Posterior cingulate gyrus (tissue), 11 donors: ENCODE results near the gene TMEM208.
A peak's percentile ranks its signal among the peaks of the same experiment; 100 is the strongest.

ENCODE experiments used
- DNase-seq, 10 donors: peaks; one replicate each; pipeline versions ENCODE4 v3.0.0 to v3.0.0-alpha.2; 2020 to 2021; ENCODE audit warnings: mixed read lengths in 3 of 10
- intact Hi-C: fragments of 100-400 bp; cut with DNase I; formaldehyde crosslinking; loops from one replicate; pipeline ENCODE4 v1.15.1; 2023

TMEM208 gene

DNA sequence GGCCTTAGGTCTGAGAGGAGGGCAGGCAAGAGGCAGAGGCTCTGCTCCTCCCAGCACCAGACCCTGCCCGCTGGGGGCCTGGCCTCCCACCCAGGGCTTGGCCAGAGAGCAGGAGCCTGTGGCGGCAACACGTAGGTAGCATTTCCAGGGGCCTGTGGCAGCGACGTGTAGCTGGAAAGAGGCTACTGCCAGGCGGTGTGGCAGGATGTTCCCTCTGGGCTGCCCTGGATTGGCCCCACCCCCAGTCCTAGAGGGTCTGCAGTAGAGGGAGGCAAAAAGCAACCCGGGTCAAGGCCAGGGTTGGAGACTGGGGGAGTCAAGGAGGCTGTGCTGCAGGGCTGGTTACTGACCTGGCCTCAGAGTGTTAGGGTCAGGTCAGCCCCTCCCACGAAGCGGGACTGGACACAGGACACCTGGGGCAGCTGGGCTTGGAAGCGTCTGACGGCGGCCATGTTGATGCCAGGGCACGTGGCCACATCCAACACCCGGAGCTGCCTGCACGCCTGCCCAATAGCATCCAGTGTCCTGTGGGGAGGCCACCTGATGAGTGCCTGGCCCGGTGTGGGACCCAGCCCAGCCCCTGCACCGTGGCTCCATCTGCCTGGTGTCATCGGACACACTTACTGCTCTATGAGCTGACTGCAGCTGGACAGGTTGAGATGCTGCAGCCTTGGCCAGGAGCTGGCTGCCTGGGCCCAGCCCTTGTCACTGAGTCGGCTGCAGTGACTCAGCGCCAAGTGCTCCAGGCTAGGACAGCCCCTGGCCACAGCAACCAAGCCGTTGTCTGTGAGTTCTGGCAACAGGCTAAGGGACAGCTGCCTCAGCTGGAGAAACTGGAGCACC is 19.5 kb upstream of the TMEM208 start:
- intact Hi-C loops, result no loop called here
- DNase-seq, result peak in 1 of 10 donors; percentile 59

DNA sequence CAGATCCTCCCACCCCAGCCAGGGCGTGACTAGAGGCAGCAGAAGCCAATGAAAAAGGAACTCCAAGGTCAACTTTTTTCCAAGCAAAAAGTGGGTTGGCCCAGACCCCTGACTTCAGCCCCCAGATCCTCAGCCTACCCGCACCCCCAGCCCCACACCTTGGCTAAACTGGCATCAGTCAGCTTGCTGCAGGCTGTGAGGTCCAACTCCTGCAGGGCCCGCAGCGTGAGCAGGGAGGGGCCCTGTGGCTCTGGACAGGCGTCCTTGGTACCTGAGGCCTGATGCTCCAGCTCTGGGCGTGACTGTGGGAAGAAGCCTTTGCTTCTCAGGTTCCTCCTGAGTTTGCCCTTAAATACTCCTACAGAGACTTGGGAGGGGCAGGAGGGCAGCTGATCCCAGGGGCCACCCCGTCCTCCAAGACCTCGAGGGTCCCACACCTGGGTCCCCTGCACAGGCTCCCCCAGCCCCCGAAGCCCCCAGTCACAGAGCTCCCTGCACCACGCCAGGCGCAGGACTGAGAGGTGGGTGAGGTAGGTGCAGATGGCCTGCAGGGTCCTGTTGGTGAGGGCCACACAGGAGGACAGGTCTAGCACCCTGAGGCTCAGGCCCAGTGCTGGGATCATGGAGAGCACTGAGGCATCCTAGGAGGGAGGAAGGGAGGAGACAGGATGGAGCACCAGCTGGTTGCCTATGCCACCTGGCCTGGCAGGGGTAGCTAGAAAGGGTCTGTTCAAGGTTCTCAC is 18.6 kb upstream of the TMEM208 start:
- intact Hi-C loops, result no loop called here
- no peak for DNase-seq

DNA sequence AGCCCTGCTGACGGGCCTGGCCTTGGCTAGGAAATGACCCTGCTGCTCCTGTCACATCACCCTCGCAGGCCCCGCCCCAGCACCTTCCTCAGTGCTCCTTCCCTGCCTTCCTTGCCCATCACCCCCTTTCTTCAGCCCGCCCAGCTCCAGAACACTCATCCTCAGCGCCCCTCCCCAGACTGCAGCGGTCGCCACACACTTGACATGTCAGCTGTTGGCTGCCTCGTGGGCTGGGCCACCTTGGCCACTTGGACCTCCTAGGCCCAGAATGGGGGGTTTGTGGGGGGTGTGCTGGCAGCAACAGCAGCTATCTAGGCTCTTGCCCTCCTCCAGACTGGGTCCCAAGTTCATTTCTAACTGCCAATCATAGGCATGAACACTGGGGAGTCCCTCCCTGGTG is 17.4 kb upstream of the TMEM208 start:
- DNase-seq, result no peak
- intact Hi-C loops, result no loop called here

DNA sequence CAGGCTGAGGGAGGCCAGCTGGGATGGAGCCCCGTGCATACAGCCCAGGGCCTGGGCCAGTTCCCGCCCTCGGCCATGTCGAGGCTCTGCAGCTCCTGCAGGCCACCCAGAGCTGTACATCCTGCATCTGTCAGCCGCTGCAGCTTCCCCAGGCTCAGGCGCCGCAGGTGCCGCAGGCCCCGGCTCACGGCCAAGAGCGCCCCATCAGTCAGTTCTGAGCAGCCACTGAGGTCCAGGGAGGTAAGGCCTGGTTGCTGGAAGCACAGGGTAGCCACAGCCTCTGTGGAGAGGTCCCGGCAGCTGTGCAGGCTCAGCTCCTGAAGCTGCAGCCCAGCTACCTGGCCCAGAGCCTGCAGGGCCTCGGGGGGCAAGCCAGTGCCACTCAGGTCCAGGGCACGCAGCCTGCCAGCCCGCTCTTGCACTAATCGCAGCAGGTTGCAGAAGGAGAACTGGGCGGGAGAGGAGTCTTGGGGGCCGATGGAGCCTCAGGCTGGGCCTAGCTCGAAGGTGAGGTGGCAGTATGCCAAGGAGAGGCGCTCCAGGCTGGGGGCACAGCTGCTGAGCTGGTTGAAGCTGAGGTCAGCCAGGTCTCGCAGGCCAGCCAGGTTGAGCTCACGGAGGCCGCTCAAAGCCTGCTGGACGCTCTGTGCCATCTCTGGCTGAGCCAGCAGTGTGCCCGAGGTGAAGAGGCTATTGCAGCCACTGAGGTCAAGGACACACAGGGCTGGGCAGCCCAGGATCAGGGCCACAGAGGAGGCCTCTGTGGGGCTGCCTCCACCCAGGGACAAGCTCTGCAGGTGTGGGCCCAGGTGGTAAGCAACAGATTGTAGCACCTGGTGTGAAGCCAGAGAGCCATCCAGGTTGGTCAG is 16.6 kb upstream of the TMEM208 start:
- intact Hi-C loops, result no loop called here

DNA sequence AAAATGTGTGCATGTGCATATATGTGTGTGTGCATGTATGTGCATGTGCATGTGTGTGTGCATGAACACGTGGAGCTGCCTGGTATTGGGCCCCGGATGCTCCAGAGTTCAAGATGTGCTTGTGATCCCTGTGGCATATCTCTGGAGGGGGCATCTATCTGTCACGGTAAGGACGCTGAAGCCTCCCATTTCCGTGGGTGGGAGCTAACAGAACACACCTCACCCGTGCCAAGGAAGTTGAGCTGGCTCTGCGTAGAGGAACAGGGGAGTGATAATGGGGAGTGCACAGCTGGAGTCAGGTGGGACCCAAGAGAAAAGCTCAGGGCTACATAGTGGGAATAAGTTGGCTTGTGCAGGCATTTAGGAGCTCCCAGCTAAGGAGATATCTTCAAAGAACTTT is 15.3 kb upstream of the TMEM208 start:
- intact Hi-C loops, result no loop called here
- no peak for DNase-seq

More for the DNA sequence above, 16.6 kb upstream of the TMEM208 start:
- no peak for DNase-seq

DNA sequence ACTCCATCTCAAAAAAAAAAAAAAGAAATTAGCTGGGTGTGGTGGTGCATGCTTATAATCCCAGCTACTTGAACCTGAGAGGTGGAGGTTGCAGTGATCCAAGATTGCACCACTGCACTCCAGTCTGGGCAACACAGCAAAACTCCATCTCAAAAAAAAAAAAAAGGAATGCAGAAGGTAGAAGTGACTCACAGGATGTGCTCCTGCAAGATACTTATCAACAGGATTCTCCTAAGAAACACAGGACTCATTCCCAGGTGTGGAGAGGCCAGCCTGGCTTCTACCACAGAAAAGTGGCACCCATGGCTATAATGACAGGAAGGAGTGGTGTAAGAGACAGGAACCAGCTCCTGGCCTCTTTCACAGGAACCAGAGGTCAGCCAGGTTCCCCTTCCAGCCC is 14.2 kb upstream of the TMEM208 start:
- intact Hi-C loops, result no loop called here
- no peak for DNase-seq

DNA sequence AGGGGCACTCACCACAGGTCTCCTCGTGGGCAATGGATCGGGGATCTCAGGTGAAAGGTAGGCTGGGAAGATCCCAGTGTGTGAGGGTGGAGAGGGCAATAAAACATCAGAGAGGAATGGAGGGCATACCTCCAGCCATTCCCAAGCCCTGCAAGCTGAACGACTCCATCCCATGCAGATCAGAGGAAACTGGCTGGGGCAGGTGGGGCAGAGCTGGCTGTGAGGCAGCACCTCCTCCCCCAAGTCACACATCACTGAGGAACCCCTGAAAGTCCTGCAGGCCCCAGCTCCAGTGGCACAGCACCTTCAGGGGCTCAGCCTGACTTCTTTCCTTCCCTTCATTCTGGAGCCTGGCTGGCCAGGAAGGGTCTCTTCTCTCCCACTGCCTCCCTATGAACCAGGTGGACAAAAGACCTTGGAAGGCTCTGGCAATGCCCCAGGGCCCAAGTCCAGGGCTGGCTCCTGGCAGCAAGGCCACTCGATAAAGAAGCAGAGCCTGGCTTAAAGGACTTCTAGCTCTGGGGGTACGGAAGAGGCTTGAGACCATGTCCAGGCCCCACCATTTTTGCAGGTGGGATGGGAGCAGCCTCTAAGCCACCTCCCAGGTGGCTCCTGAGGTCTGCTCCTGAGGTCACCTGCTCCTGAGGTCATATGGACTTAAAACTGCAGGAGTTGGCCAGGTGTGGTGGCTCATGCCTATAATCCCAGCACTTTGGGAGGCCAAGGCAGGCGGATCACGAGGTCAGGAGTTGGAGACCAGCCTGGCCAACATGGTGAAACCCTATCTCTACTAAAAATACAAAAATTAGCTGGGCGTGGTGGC is 13.5 kb upstream of the TMEM208 start:
- no peak for DNase-seq

DNA sequence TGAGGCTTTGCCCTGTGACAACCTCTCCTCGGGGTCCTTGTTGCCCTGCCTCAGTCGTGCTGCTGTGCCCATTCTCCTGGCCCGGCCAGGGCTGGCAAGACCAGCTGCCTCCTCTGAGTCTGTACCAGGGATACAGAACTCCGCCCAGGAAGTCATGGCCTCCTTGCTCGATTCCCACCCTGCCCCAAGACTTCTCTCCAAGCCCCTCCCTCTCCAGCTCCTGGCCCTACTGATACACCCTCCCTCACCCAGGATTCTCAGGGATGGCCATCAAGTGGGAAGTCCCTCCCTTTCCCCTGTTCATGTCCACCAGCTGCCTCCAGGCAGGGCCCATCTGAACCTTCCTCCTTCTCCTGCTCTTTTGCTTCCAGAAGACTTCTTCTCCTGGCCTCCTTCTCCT is 11.2 kb upstream of the TMEM208 start:
- no peak for DNase-seq
- intact Hi-C loops, result no loop called here

More for the DNA sequence above, 13.5 kb upstream of the TMEM208 start:
- intact Hi-C loops, result no loop called here

DNA sequence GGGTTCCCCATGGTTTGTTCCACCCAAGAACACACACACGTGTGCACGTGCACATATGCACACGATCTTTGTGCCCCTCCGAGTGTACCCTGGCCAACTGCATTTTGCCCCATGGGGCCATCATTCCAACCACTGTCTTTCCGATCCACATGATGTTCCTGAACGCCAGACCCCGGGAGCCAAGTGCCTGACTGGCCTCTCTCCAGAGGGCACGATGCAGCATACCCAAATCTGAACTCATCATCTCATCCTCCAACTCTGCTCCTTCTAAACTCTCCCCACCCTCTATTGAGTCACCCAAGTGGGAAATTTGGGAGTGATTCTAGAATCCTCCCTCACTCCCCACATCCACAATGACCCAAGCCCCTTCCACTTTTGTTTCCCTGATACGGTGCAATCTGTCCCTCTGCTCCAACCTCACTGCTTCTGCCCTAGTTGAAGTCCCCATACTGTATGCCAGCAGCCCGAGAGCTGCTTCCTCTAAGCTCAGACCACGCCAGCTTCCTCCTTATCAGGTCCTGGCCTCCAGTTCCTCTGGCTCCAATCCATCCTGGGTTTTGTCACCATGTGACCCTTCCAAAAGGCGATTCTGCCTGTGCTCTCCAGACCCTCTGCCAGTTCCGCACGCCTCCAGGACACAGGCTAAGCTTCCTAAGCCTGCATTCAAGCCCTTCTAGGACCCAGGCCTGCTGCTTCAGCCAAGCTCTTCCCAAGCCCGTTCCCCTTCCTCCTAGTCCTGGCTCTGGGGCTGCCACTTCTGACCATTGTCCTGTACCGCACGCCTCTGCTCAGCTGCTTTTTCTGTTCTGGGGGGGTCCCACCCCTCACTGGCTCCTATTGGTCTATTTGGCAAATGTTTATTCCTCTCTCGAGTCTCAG is 10.1 kb upstream of the TMEM208 start:
- no peak for DNase-seq
- intact Hi-C loops, result no loop called here

DNA sequence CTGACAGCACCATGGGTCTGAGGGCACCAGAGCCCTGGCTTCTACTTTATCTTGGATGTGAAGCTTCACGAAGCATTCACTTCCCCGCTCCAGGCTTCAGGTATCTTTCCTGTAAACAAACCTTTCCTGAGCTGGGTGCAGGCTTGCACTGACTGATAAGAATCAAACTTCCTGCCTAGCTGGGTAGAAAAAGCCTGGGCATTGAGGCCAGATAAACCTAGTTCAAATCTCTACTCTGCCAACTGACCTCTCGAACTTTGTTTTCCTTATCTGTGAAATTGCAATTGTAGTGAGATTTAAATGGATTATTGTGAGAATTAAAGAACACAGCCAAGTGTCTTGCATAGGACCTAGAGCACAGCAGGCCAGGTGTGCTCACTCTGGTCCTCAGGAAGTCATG is 2.9 kb upstream of the TMEM208 start:
- intact Hi-C loops, result no loop called here
- no peak for DNase-seq

DNA sequence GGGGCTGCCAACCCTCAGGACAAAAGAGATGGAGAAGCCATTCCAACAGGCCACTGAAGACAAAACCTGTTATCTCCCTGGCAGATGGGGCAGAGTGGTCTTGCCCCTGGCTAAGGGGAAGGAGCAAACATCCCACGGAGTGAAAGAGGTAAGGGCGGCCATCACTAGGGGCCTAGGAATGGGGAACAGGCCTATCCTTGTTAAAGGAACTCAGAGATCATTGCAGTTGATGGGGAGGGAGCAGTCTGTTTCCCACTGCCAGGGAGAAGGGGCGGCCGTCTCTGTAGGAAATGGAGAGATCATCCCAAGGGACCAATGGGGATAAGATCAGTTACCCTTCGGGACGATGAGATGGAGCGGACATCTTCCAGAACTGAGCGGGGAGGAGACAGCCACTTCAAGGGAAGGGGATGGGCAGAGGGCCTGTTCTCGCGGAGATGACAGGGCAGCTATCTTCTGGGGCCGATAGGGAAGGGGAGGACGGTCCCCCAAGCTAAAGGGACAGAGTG is 581 bp upstream of the TMEM208 start:
- peak in 1 of 10 donors; percentile 36 for DNase-seq
- intact Hi-C loops, result no loop called here

DNA sequence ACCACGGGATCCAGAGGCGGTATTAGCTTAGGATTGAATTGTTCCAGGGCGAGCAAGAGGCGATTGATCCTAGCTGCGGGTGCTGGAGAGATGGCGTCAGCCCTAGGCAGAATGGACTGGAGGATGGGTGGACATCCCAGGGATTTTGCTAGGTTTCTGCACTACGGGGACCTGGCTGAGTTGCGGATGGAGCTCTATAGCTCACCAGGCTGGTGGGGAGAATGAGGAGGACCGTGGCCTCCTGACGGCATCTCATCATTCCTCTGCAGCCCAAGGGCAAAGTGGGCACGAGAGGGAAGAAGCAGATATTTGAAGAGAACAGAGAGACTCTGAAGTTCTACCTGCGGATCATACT is 614 bp downstream of the TMEM208 start:
- DNase-seq, result no peak
- intact Hi-C loops, result loop anchor here (1.0 kb wide), 1 partner anchor 35 kb away; the partner anchor contains the start of gene E2F4

DNA sequence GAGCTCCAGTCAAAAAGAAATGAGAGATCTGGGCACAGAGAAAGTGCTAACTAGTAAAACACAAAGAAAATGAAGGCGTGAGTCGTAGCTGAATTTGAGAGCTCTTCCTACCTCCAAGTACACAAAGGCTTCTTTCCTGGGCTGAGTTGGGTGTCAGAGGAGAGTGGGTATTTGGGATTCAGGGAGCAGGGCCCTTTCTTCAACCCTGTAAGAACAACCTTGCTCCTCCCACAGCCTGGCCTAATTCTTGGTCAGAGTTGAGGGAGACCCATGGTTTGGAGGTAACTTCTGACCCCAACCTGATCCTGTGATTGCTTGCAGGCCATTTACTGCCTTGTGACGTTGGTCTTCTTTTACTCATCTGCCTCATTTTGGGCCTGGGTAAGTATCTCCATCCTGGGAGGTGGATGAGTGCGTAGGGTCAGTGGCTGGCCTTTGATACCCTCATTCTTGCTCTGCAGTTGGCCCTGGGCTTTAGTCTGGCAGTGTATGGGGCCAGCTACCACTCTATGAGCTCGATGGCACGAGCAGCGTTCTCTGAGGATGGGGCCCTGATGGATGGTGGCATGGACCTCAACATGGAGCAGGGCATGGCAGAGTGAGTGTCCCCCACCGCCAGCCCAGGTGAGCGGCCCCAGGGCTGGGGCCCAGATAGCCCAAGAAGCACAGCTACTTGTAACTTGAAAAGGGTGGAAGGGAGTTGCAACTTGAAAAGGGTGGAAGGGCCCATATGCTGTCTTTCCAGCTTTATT is 1.3 kb downstream of the TMEM208 start:
- no peak for DNase-seq
- intact Hi-C loops, result no loop called here

DNA sequence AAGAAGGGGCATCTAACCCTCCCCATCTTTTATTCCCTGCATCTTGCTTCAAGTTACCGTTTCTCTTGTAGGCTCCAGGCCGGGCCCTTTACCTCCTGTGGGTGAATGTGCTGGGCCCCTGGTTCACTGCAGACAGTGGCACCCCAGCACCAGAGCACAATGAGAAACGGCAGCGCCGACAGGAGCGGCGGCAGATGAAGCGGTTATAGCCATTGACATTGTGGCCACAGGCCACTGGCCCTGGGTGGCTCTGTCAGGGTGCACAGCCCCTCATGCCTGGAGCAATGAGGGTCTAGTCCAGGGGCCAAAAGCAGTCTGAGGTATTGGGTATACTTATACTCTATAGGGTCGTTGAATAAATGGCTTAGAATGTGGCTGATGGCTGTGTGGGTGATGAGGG is 2.0 kb downstream of the TMEM208 start:
- intact Hi-C loops, result no loop called here
- DNase-seq, result peak in 1 of 10 donors; percentile 49

DNA sequence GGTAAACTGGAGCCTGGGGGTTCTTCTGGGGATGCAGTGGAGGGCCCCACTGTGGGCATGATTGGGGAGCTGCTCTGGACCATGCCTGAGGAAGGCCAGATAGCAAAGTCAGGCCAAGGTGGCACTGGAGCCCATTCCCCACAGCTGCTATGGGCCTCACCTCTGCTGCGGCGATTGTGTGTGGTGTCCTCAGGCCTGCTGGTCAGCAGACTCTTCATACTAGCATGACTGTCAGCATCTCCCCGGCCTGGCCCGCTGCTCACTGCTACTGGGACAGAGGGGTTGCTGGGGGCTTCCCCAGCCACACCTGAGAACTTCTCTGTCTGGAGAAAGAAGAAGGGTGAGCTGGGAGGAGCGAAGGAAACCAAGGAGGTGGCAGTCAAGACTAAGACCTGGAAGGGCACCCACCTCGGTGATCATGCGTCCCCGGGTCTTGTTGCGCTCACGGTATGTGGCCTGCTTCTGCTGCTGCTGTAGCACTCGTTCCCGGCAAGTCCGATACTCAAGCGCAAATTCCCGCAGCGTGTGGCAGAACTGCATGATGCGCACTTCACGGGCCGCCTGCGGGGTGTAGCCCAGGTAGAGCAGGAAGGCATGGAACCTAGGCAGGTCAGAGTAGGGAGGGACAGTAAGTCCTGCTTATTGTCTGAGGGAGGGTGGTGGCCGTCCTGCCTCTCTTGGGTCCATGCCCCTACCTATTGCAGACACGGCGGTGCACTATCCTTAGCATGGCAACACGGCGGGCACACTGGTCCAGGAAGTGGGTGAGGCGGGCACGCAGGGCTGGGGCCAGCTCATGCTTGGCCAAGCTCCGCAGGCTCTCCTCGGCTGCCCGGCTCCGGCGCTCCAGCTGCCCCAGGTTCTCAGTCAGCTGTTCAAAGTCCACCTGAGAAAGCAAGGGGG is 3.2 kb downstream of the TMEM208 start:
- intact Hi-C loops, result no loop called here
- DNase-seq, result peak in 1 of 10 donors; percentile 84

DNA sequence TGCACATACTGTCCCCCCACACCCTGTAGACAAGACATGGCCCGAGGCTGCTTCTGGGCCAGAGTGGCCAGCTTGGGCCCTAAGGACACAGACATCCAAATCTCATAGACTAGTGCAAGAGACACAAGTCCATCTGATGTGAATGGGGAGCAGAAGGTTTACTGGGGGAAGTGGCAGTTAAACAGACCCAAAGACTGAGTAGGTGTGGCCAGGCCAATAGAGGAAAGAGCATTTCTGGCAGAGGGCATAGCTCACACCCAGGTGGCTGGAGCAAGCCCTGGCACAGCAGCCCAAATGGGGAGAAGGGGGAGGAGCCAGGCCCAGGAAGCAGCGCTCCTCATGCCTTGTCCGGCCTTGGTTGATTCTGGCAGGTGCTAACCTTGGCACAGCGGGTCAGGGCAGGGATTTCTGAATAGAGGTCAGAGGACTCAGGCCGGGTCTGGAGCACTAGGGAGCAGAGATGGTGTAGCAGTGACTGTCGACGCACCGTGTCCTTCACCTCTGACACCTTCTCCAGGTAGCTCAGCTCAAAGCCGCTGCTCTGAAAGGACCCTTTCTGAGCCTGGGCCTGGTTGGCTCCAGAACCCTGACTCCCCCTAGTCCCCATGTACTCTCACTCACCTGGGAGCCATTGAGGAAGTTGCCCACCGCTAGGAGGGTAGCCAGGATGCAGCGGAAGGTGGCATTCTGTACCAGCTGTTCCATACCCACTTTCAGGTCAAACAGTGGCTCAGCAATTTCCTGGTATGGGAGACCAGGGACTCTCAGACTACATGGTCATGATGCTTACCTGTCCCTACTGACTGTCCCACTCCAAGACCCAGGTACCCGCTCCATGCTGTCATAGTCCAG is 4.1 kb downstream of the TMEM208 start:
- peak in 1 of 10 donors; percentile 64 for DNase-seq
- intact Hi-C loops, result no loop called here
